Left lung (tissue), 10 donors: Measurements from ENCODE around the gene PRCC. TPM values are rescaled to one million over a fixed set of nuclear protein-coding genes. Genes with fewer than 3 reads are reported as not detected.
"Not testable (repeated sequence)": the region's sequence is repeated elsewhere in the genome, so short reads cannot be mapped to it uniquely, and the experiment has no call there.

Experiments used
- ATAC-seq: fragments of 200-7000 bp; cut with Tn5 transposase; one replicate; pipeline ENCODE4 v1.9.1; 2020; ENCODE audit warnings: moderate library complexity
- DNase-seq, 4 donors: peaks; one replicate each; pipeline ENCODE4 v3.0.0-alpha.2; 2013 to 2020
- H3K27ac ChIP-seq, 2 donors: fragments of 200-600 bp; sonication (generic) in 1 of 2; one replicate each; pipeline versions ENCODE4 v1.5.0 to v1.8.0; 2020 to 2021
- H3K27me3 ChIP-seq, 2 donors: fragments of 200-600 bp; sonication (generic) in 1 of 2; one replicate each; pipeline versions ENCODE4 v1.5.0 to v1.8.0; 2020 to 2021
- H3K36me3 ChIP-seq, 2 donors: fragments of 200-600 bp; sonication (generic) in 1 of 2; one replicate each; pipeline versions ENCODE4 v1.5.0 to v1.8.0; 2020 to 2021
- H3K4me1 ChIP-seq, 2 donors: fragments of 200-600 bp; one replicate each; pipeline ENCODE4 v1.8.0; 2021
- H3K4me3 ChIP-seq, 2 donors: fragments of 200-600 bp; sonication (generic) in 1 of 2; one replicate each; pipeline versions ENCODE4 v1.5.0 to v1.8.0; 2020 to 2021; ENCODE audit warnings: mild to moderate bottlenecking in 1 of 2
- H3K9me3 ChIP-seq, 2 donors: fragments of 200-600 bp; sonication (generic) in 1 of 2; one replicate each; pipeline versions ENCODE4 v1.5.0 to v1.8.0; 2020 to 2021
- intact Hi-C, 2 donors: fragments of 100-400 bp; cut with DNase I; formaldehyde crosslinking; loops; one replicate each; pipeline versions ENCODE4 v1.11.2 to v1.14.2; 2022
- polyA plus RNA-seq, 6 donors: library from polyadenylated mRNA; unstranded; fragments of 120-200 nt; gene quantifications; one replicate each; pipeline ENCODE4 v1.2.1, GENCODE V29; 2013; ENCODE audit not compliant: insufficient read length in 6 of 6
- total RNA-seq, 2 donors: library from RNA; stranded (reverse); fragmentation: NEBNext Ultra II Directional; extraction: Animal tissue kit (Norgen Biotek cat#: 25700); gene quantifications; one replicate each; pipeline ENCODE4 v1.2.1, GENCODE V29; 2021
- TF ChIP-seq, protein P1 (sequence below), 2 donors: fragments of 200-600 bp; sonication (generic) in 1 of 2; IDR thresholded peaks; one replicate each; pipeline versions ENCODE4 v1.5.0 to v1.8.0; 2021; ENCODE audit warnings: antibody characterized with exemption in 2 of 2
- donor health status: DM: no; HTN: yes; CAD: no.
- donor health status: DM: no; HTN: no; CAD: no.

PRCC gene
- total and polyA plus RNA-seq, 8 donors: 40.7 to 106 (median 96.3) TPM

DNA sequence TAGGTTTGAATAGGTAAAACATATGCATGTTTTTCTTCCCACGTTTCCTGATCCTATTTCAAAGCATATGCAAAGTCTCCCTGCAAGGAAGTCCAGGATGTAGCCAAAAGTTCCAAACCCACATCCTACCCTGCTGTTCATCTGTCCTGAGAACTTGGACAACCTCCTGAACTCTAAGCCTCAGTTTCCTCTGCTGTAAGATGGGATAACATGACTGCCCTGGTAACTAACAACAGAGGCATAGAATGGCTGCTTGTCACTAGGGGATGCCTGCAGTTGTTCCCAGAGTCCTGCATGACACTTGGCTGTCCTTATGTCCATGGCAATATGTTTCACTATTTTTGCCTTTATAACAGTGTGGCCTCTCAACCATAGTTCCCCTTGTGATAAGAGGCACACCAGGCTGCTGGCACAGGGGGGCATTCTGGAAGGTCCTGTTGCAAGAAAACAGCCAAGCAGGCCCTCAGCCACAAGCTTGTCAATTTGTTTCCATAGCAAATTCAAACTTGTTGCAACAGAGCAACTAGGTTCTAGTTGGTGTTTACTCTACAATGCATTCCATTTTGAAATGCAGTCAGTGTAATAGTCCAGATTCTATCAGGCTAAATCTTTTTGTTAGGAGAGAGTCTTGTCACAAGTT, 14.4 kb upstream of the PRCC start:
- no peaks in the 10 kb centered on the region for H3K27me3 ChIP-seq
- H3K27ac ChIP-seq: peak overlapping the region; percentile 98
- H3K4me1 ChIP-seq: peaks cover 26 to 44% of the 10 kb centered on the region in 2 donors
- H3K4me3 ChIP-seq: peak overlapping the region in 1 of 2 donors; percentile 97
- H3K9me3 ChIP-seq: no peaks in the 10 kb centered on the region
- no peaks in the 10 kb centered on the region for H3K36me3 ChIP-seq
- ATAC-seq (no peak), DNase-seq (peak in 1 of 4 donors; percentile 73)
- TF ChIP-seq, protein P1, sequence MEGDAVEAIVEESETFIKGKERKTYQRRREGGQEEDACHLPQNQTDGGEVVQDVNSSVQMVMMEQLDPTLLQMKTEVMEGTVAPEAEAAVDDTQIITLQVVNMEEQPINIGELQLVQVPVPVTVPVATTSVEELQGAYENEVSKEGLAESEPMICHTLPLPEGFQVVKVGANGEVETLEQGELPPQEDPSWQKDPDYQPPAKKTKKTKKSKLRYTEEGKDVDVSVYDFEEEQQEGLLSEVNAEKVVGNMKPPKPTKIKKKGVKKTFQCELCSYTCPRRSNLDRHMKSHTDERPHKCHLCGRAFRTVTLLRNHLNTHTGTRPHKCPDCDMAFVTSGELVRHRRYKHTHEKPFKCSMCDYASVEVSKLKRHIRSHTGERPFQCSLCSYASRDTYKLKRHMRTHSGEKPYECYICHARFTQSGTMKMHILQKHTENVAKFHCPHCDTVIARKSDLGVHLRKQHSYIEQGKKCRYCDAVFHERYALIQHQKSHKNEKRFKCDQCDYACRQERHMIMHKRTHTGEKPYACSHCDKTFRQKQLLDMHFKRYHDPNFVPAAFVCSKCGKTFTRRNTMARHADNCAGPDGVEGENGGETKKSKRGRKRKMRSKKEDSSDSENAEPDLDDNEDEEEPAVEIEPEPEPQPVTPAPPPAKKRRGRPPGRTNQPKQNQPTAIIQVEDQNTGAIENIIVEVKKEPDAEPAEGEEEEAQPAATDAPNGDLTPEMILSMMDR (IDR thresholded peaks at IDR 0.05): no peak
- intact Hi-C loops: no loop called here

- ATAC-seq: no peak
- DNase-seq: no peak
- no peaks in the 10 kb centered on the region for H3K27me3 ChIP-seq
- TF ChIP-seq, protein P1 (IDR thresholded peaks at IDR 0.05): no peak
- intact Hi-C loops: no loop called here
- peaks cover 13 to 32% of the 10 kb centered on the region in 2 donors for H3K4me1 ChIP-seq
- no peak overlapping the region for H3K4me3 ChIP-seq
- H3K27ac ChIP-seq: no peak overlapping the region
- no peaks in the 10 kb centered on the region for H3K36me3 ChIP-seq
- no peaks in the 10 kb centered on the region for H3K9me3 ChIP-seq
These were observed 13.1 kb upstream of the PRCC start for GRCh38 chr1:156754219-156754618.

- Histone ChIP-seq H3K4me1 (peaks cover 6 to 20% of the 10 kb centered on the region in 2 donors), H3K9me3 (no peaks in the 10 kb centered on the region), H3K27ac (no peak overlapping the region), H3K4me3 (no peak overlapping the region), H3K27me3 (no peaks in the 10 kb centered on the region), H3K36me3 (no peaks in the 10 kb centered on the region)
- intact Hi-C loops: no loop called here
- ATAC-seq (no peak), DNase-seq (no peak)
- TF ChIP-seq, protein P1 (IDR thresholded peaks at IDR 0.05): no peak
These were observed 11.8 kb upstream of the PRCC start for GRCh38 chr1:156755527-156755950.

DNA sequence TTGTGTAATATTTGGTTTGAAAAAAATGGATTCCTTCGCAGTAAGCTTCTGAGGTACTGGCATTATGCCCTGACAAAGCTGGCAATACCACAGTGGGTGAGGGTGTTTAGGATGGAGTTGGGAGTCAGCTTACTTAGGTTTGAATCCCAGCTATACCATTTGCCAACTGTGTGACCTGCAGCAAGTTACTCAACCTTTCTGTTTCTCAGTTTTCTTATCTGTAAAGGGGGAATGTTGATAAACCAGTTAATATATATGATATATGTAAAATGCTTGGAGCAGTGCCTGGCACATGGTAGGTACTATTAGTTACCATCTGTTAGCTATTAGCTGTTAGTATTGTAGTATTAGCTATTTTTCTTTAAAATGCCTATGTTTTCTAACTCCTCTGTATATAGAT, 11.0 kb upstream of the PRCC start:
- H3K4me3 ChIP-seq: no peak overlapping the region
- no peak for DNase-seq
- intact Hi-C loops: no loop called here
- TF ChIP-seq, protein P1 (IDR thresholded peaks at IDR 0.05): no peak
- ATAC-seq: no peak
- no peaks in the 10 kb centered on the region for H3K9me3 ChIP-seq
- no peaks in the 10 kb centered on the region for H3K36me3 ChIP-seq
- peaks cover 6 to 20% of the 10 kb centered on the region in 2 donors for H3K4me1 ChIP-seq
- no peaks in the 10 kb centered on the region for H3K27me3 ChIP-seq
- no peak overlapping the region for H3K27ac ChIP-seq

GRCh38 chr1:156757572-156758253, 9.6 kb upstream of the PRCC start:
- DNase-seq, H3K36me3 ChIP-seq, intact Hi-C loops, H3K4me3 ChIP-seq, H3K27ac ChIP-seq, H3K9me3 ChIP-seq, H3K27me3 ChIP-seq, ATAC-seq: not testable (repeated sequence)
- peaks cover 5 to 15% of the 10 kb centered on the region in 2 donors for H3K4me1 ChIP-seq
